MCF 10A (cell line): ENCODE measurements around the gene PUS3. TPM values are rescaled to one million over a fixed set of nuclear protein-coding genes. Genes with fewer than 3 reads are reported as not detected.

Source experiments
- BruUV-seq: library from RNA; stranded (reverse); fragments of 400-500 nt; replicated peaks from 2 replicates; lab custom pipeline; 2021; lab: Mats Ljungman, UMichigan
- CTCF ChIA-PET: fragments of 300-600 bp; sonication (Branson Sonifier 250); formaldehyde crosslinking; extraction: SDS; loops from one replicate; lab custom pipeline; 2021; ENCODE audit warnings: antibody characterized with exemption, inconsistent platforms; lab: Yijun Ruan, JAX
- POLR2A ChIA-PET: fragments of 300-600, 350-650 bp; sonication (Branson Sonifier 250); formaldehyde crosslinking; extraction: SDS; loops from one replicate; lab custom pipeline; 2020; ENCODE audit warnings: antibody characterized with exemption, inconsistent platforms; lab: Yijun Ruan, JAX
- DNase-seq: peaks from one replicate; pipeline ENCODE4 v3.0.0-alpha.2; 2018; ENCODE audit not compliant: unreplicated experiment
- H3K27ac Mint-ChIP-seq: one replicate; pipeline ENCODE4 v1.8.0; 2022; ENCODE audit warnings: mild to moderate bottlenecking, low read depth, mixed read lengths; ENCODE audit not compliant: unreplicated experiment
- H3K27me3 Mint-ChIP-seq: one replicate; pipeline ENCODE4 v1.8.0; 2022; ENCODE audit warnings: mixed read lengths; ENCODE audit not compliant: insufficient read depth, unreplicated experiment
- H3K36me3 Mint-ChIP-seq: one replicate; pipeline ENCODE4 v1.8.0; 2022; ENCODE audit warnings: mild to moderate bottlenecking, moderate library complexity, mixed read lengths; ENCODE audit not compliant: insufficient read depth, unreplicated experiment
- H3K4me1 Mint-ChIP-seq: one replicate; pipeline ENCODE4 v1.8.0; 2022; ENCODE audit warnings: mixed read lengths; ENCODE audit not compliant: insufficient read depth, unreplicated experiment
- H3K4me3 Mint-ChIP-seq: one replicate; pipeline ENCODE4 v1.8.0; 2022; ENCODE audit warnings: mild to moderate bottlenecking, moderate library complexity, mixed read lengths; ENCODE audit not compliant: unreplicated experiment
- H3K9me3 Mint-ChIP-seq: one replicate; pipeline ENCODE4 v1.8.0; 2022; ENCODE audit warnings: mixed read lengths; ENCODE audit not compliant: unreplicated experiment
- intact Hi-C: fragments of 100-400 bp; cut with micrococcal nuclease; formaldehyde crosslinking; loops from 2 replicates; pipeline ENCODE4 v1.14.1; 2022
- total RNA-seq: library from RNA; stranded (reverse); gene quantifications from 2 replicates; pipeline ENCODE4 v1.2.3, GENCODE V29; 2022
- TF ChIP-seq, protein P1 (sequence below): fragments of 200-600 bp; IDR thresholded peaks from one replicate; pipeline ENCODE4 v1.8.0; 2022; ENCODE audit warnings: antibody characterized with exemption, mild to moderate bottlenecking; ENCODE audit not compliant: unreplicated experiment

PUS3 gene
- total RNA-seq, 1 experiment from 2014 or later, result 16.5 TPM

DNA sequence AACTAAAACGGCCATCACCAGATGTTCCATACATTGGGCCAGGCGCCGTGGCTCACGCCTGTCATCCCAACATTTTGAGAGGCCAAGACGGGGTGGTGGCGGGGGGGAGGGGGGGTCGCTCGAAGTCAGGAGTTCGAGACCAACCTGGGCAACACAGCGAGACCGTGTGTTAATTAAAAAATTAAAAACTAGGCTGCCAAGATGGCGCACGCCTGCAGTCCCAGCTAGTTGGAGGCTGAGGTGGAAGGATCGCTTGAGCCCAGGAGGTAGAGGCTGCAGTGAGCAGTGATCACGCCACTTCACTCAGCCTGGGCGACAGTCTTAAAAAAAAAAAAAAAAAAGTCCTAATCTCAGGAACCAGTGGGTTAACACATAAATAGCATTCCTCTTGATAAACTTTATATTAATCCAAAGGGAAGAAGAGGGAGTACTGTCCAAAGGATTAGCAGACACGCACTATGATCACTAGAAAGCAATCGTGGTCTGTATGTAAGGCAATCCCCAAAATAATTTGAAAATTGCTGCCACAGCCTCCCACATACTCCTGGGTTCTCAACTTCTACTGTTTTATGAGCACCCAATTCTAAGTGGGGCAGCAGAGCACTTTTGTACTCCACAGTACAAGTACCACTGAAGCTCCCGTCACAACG lies 604 bp downstream of the PUS3 start:
- ChIA-PET POLR2A (interaction anchor here (0.7 to 2.3 kb wide), 12 partner anchors 8 to 331 kb away, joined by 3 to 25 read pairs (median 6); partner anchors contain the start of genes CHEK1, FAM118B, HYLS1 and RPUSD4), CTCF (interaction anchor here (0.9 to 1.9 kb wide), 5 partner anchors 13 to 159 kb away, joined by 3 to 7 read pairs (median 4); partner anchors contain the start of gene HYLS1)
- Mint-ChIP-seq H3K36me3 (peaks cover 26% of the 10 kb centered on the region), H3K9me3 (no peaks in the 10 kb centered on the region), H3K27ac (peak overlapping the region; percentile 90), H3K27me3 (peaks cover 19% of the 10 kb centered on the region), H3K4me3 (peak overlapping the region; percentile 97), H3K4me1 (peaks cover 10% of the 10 kb centered on the region)
- BruUV-seq, result TSS peak; percentile 76
- TF ChIP-seq, protein P1, sequence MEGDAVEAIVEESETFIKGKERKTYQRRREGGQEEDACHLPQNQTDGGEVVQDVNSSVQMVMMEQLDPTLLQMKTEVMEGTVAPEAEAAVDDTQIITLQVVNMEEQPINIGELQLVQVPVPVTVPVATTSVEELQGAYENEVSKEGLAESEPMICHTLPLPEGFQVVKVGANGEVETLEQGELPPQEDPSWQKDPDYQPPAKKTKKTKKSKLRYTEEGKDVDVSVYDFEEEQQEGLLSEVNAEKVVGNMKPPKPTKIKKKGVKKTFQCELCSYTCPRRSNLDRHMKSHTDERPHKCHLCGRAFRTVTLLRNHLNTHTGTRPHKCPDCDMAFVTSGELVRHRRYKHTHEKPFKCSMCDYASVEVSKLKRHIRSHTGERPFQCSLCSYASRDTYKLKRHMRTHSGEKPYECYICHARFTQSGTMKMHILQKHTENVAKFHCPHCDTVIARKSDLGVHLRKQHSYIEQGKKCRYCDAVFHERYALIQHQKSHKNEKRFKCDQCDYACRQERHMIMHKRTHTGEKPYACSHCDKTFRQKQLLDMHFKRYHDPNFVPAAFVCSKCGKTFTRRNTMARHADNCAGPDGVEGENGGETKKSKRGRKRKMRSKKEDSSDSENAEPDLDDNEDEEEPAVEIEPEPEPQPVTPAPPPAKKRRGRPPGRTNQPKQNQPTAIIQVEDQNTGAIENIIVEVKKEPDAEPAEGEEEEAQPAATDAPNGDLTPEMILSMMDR, result no peak
- intact Hi-C loops, result no loop called here
- DNase-seq, result peak; percentile 9

DNA sequence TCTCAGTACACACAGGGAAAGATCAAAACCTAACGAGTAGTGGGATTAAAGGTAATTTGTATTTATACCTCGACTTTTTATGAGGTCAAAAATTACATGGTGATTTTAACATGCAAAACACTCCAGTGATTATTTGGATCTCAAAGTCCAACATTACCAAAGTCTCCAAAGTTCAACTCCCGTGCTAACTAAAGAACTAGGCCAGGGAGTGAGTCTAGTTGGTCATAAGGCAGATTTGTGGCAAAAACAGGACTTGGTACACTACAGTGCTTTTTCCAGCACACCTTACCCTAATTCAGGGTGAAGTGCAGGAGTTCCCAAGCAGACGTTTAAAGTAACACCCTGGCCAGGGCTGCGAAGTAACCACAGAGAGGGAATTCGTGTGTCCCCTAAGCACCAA lies 1.1 kb downstream of the PUS3 start:
- intact Hi-C loops, result no loop called here
- H3K36me3 Mint-ChIP-seq, result peaks cover 32% of the 10 kb centered on the region
- H3K27ac Mint-ChIP-seq, result no peak overlapping the region
- peaks cover 19% of the 10 kb centered on the region for H3K27me3 Mint-ChIP-seq
- DNase-seq, result no peak
- H3K4me1 Mint-ChIP-seq, result peaks cover 13% of the 10 kb centered on the region
- no TSS peak for BruUV-seq
- TF ChIP-seq, protein P1, result no peak
- CTCF ChIA-PET, result no interaction called here
- POLR2A ChIA-PET, result interaction anchor here (1.7 to 2.3 kb wide), 2 partner anchors 276 to 309 kb away, joined by 7 to 13 read pairs; partner anchors contain the start of genes CHEK1, FAM118B and RPUSD4
- H3K4me3 Mint-ChIP-seq, result peak overlapping the region; percentile 97
- H3K9me3 Mint-ChIP-seq, result no peaks in the 10 kb centered on the region

DNA sequence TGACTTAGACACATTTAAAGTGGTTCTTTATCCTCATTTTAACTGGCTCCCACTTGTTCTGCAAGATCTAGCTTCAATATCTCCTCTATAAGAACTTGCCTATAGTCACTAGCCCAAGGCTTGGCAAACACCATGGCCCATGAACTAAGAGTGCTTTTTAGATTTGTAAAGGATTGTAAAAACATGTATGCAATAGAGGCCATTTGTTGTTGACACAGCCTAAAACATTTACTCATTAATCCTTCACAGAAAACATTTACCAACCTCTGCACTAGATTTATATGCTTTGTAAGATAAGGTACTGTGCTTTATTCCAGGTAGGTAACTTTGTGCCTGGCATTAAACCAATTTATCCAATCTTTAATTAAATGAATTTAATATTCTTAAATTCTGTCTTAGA lies 10.0 kb downstream of the PUS3 start:
- ChIA-PET CTCF (interaction anchor here (0.6 kb wide), 1 partner anchor 301 kb away, joined by 3 read pairs; no protein-coding TSS in a partner anchor), POLR2A (interaction anchor here (1.8 kb wide), 1 partner anchor 10 kb away, joined by 12 read pairs; the partner anchor contains the start of gene PUS3)
- no peak overlapping the region for H3K4me3 Mint-ChIP-seq
- H3K36me3 Mint-ChIP-seq, result peaks cover 37% of the 10 kb centered on the region
- intact Hi-C loops, result no loop called here
- TF ChIP-seq, protein P1, result no peak
- peak overlapping the region; percentile 0 for H3K27ac Mint-ChIP-seq
- H3K4me1 Mint-ChIP-seq, result peaks cover 29% of the 10 kb centered on the region
- H3K9me3 Mint-ChIP-seq, result no peaks in the 10 kb centered on the region
- no peaks in the 10 kb centered on the region for H3K27me3 Mint-ChIP-seq
- BruUV-seq, result no TSS peak
- no peak for DNase-seq

DNA sequence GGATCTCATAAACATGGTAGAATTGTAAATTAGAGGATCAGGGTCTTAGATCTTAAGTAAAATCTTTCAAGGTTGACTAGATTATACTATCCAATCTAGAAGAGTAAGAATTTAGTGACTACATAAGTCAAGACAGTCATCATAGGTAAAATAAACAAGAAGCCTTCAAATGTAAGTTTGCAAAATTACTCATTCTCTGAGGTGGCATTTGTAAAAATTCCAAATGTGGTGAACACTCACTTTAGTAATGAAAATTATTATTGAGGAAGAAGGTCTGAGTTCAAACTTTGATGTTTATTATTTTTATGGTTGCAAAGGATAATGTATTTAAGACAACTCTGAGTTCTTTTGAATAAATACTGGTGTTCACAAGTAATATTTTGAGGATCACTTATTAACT lies 10.9 kb downstream of the PUS3 start:
- no TSS peak for BruUV-seq
- POLR2A ChIA-PET, result interaction anchor here (1.8 kb wide), 1 partner anchor 11 kb away, joined by 12 read pairs; the partner anchor contains the start of gene PUS3
- DNase-seq, result no peak

More for the DNA sequence above, 10.9 kb downstream of the PUS3 start:
- H3K9me3 Mint-ChIP-seq, result no peaks in the 10 kb centered on the region
- H3K4me1 Mint-ChIP-seq, result peaks cover 27% of the 10 kb centered on the region
- TF ChIP-seq, protein P1, result no peak
- H3K27ac Mint-ChIP-seq, result no peak overlapping the region
- CTCF ChIA-PET, result interaction anchor here (0.6 to 1.0 kb wide), 3 partner anchors 167 to 302 kb away, joined by 3 read pairs; no protein-coding TSS in a partner anchor
- no peak overlapping the region for H3K4me3 Mint-ChIP-seq
- H3K27me3 Mint-ChIP-seq, result no peaks in the 10 kb centered on the region
- H3K36me3 Mint-ChIP-seq, result peaks cover 28% of the 10 kb centered on the region
- intact Hi-C loops, result no loop called here
